Esophagus muscularis mucosa (tissue), 4 donors: ENCODE data around the gene DCDC2C. TPM values are rescaled to one million over a fixed set of nuclear protein-coding genes. Genes with fewer than 3 reads are reported as not detected.
A peak's percentile ranks its signal among the peaks of the same experiment; 100 is the strongest.
"Not testable (repeated sequence)": the region's sequence is repeated elsewhere in the genome, so short reads cannot be mapped to it uniquely, and the experiment has no call there.

ENCODE experiments used
- DNase-seq: peaks from one replicate; pipeline ENCODE4 v3.0.0-alpha.2; 2017; ENCODE audit errors: extremely low spot score
- H3K27ac ChIP-seq, 4 donors: fragments of 200-600 bp; sonication (generic); replicated peaks in 1 of 4; 1 replicate in 3 of 4; 2 replicates in 1 of 4; pipeline ENCODE4 v1.5.1; 2016 to 2019; ENCODE audit warnings: mild to moderate bottlenecking in 1 of 4
- H3K27me3 ChIP-seq, 4 donors: fragments of 200-600 bp; sonication (generic); one replicate each; pipeline versions ENCODE4 v1.5.1 to v1.6.0; 2016 to 2019
- H3K36me3 ChIP-seq, 4 donors: fragments of 200-600 bp; sonication (generic); one replicate each; pipeline ENCODE4 v1.5.1; 2016 to 2019
- H3K4me1 ChIP-seq, 4 donors: fragments of 200-600 bp; sonication (generic); one replicate each; pipeline ENCODE4 v1.5.1; 2016 to 2019
- H3K4me3 ChIP-seq, 4 donors: fragments of 200-600 bp; sonication (generic); 1 replicate in 2 of 4; 2 replicates in 2 of 4; pipeline ENCODE4 v1.5.1; 2016 to 2019; ENCODE audit warnings: mild to moderate bottlenecking in 4 of 4, moderate library complexity in 1 of 4
- H3K9me3 ChIP-seq, 4 donors: fragments of 200-600 bp; sonication (generic); 1 replicate in 3 of 4; 2 replicates in 1 of 4; pipeline ENCODE4 v1.5.1; 2016 to 2019
- CTCF ChIP-seq, 3 experiments: fragments of 200-600 bp in 2 of 3; fragments of 450-650 bp in 1 of 3; sonication (generic) in 2 of 3; IDR thresholded peaks; one replicate each; pipeline ENCODE4 v1.5.1; 2017 to 2019; ENCODE audit warnings: antibody characterized with exemption in 3 of 3, mild to moderate bottlenecking in 2 of 3, moderate library complexity in 1 of 3
- EP300 ChIP-seq: sonication (generic); formaldehyde crosslinking; IDR thresholded peaks from one replicate; pipeline ENCODE4 v1.6.1; 2017; ENCODE audit warnings: antibody characterized with exemption
- POLR2A ChIP-seq: fragments of 450-650 bp; IDR thresholded peaks from one replicate; pipeline ENCODE4 v1.6.1; 2017; ENCODE audit warnings: antibody characterized with exemption, moderate library complexity, mild to moderate bottlenecking, low read depth
- POLR2AphosphoS5 ChIP-seq, 2 donors: sonication (generic); formaldehyde crosslinking; IDR thresholded peaks; one replicate each; pipeline ENCODE4 v1.6.1; 2017; ENCODE audit warnings: antibody characterized with exemption in 2 of 2
- WGBS: methylation state at CpG from one replicate; pipeline ENCODE4 v1.1.5; 2018; 5-methylcytosine and 5-hydroxymethylcytosine counted together
- intact Hi-C: fragments of 100-400 bp; cut with DNase I; formaldehyde crosslinking; loops from one replicate; pipeline ENCODE4 v1.15.1; 2023
- total RNA-seq, 4 donors: library from RNA; depleted of rRNA; stranded (reverse); fragments of >200 nt; gene quantifications; one replicate each; pipeline versions ENCODE4 v1.1.0 to v1.2.1, GENCODE V29; 2016

DCDC2C gene
- total RNA-seq, 4 donors from 2014 or later = 0.83 TPM; not detected in 3

GRCh38 chr2:3805201-3805939, 102.0 kb downstream of the DCDC2C start:
- Histone ChIP-seq H3K9me3 (peaks cover 0 to 3% (median under 1%) of the 10 kb centered on the region in 4 donors), H3K36me3 (no peaks in the 10 kb centered on the region), H3K4me1 (no peaks in the 10 kb centered on the region), H3K27me3 (no peaks in the 10 kb centered on the region), H3K27ac (no peak overlapping the region), H3K4me3 (no peak overlapping the region)
- 68% methylated on average over 15 of the region's 15 CpGs for WGBS
- DNase-seq = no peak
- TF ChIP-seq EP300 = no peak
- TF ChIP-seq POLR2AphosphoS5 (IDR thresholded peaks at IDR 0.05) = no peak
- no peak for TF ChIP-seq POLR2A
- no peak for TF ChIP-seq CTCF (IDR thresholded peaks at IDR 0.05)
- intact Hi-C loops = no loop called here

- H3K27ac ChIP-seq = no peak overlapping the region
- H3K4me1 ChIP-seq = no peaks in the 10 kb centered on the region
- no peak for DNase-seq
- TF ChIP-seq POLR2AphosphoS5 (IDR thresholded peaks at IDR 0.05) = no peak
- H3K9me3 ChIP-seq = peaks cover 0 to 5% (median 2%) of the 10 kb centered on the region in 4 donors
- H3K36me3 ChIP-seq = no peaks in the 10 kb centered on the region
- no peaks in the 10 kb centered on the region for H3K27me3 ChIP-seq
- no peak overlapping the region for H3K4me3 ChIP-seq
- intact Hi-C loops = no loop called here
- 69% methylated on average over 10 of the region's 10 CpGs for WGBS
Observed at GRCh38 chr2:3806168-3806567, 102.8 kb downstream of the DCDC2C start.

GRCh38 chr2:3806730-3807129, 103.4 kb downstream of the DCDC2C start:
- intact Hi-C loops = no loop called here
- no peak for DNase-seq
- no peak overlapping the region for H3K27ac ChIP-seq
- 76% methylated on average over 7 of the region's 7 CpGs for WGBS
- TF ChIP-seq POLR2A (no peak), POLR2AphosphoS5 (IDR thresholded peaks at IDR 0.05) (no peak), EP300 (no peak), CTCF (IDR thresholded peaks at IDR 0.05) (no peak)
- H3K4me3 ChIP-seq = no peak overlapping the region
- no peaks in the 10 kb centered on the region for H3K4me1 ChIP-seq
- H3K36me3 ChIP-seq = no peaks in the 10 kb centered on the region
- H3K9me3 ChIP-seq = peaks cover 0 to 5% (median 2%) of the 10 kb centered on the region in 4 donors
- no peaks in the 10 kb centered on the region for H3K27me3 ChIP-seq

GRCh38 chr2:3807853-3808252, 104.5 kb downstream of the DCDC2C start:
- TF ChIP-seq EP300 (no peak), CTCF (IDR thresholded peaks at IDR 0.05) (no peak), POLR2A (no peak), POLR2AphosphoS5 (IDR thresholded peaks at IDR 0.05) (no peak)
- intact Hi-C loops = no loop called here
- Histone ChIP-seq H3K4me3 (no peak overlapping the region), H3K27ac (no peak overlapping the region), H3K36me3 (no peaks in the 10 kb centered on the region), H3K27me3 (no peaks in the 10 kb centered on the region), H3K9me3 (peaks cover 0 to 5% (median 2%) of the 10 kb centered on the region in 4 donors), H3K4me1 (no peaks in the 10 kb centered on the region)
- 83% methylated on average over 3 of the region's 3 CpGs for WGBS
- no peak for DNase-seq

- peak; percentile 19 for DNase-seq
- no peaks in the 10 kb centered on the region for H3K36me3 ChIP-seq
- TF ChIP-seq CTCF (IDR thresholded peaks at IDR 0.05) = no peak
- no peak for TF ChIP-seq POLR2AphosphoS5 (IDR thresholded peaks at IDR 0.05)
- TF ChIP-seq POLR2A = no peak
- TF ChIP-seq EP300 = no peak
- intact Hi-C loops = no loop called here
- no peaks in the 10 kb centered on the region for H3K4me1 ChIP-seq
- 90% methylated on average over 2 of the region's 7 CpGs for WGBS
- H3K27me3 ChIP-seq = peaks cover 0 to 5% (median 0%) of the 10 kb centered on the region in 4 donors
- H3K9me3 ChIP-seq = peaks cover 0 to 29% (median 15%) of the 10 kb centered on the region in 4 donors
- H3K4me3 ChIP-seq = no peak overlapping the region
- no peak overlapping the region for H3K27ac ChIP-seq
Observed at GRCh38 chr2:3814706-3815245, 111.4 kb downstream of the DCDC2C start.

GRCh38 chr2:3817144-3817543, 113.8 kb downstream of the DCDC2C start:
- DNase-seq, H3K36me3 ChIP-seq, H3K27me3 ChIP-seq, H3K4me3 ChIP-seq, H3K4me1 ChIP-seq, intact Hi-C loops, H3K27ac ChIP-seq: not testable (repeated sequence)
- WGBS = 88% methylated on average over 2 of the region's 2 CpGs
- H3K9me3 ChIP-seq = peaks cover 0 to 24% (median 14%) of the 10 kb centered on the region in 4 donors
